AG10803 (cell line): Measurements from ENCODE around the gene HIPK1.

Experiments used
- DNase-seq: peaks from one replicate; pipeline ENCODE4 v3.0.0; 2010; ENCODE audit warnings: low read depth
- H3K4me3 ChIP-seq: 2 replicates; pipeline ENCODE4 v1.5.1; 2011; ENCODE audit warnings: mild to moderate bottlenecking, low read length, control low read depth
- CTCF ChIP-seq: conservative IDR thresholded peaks from 2 replicates; pipeline ENCODE4 v1.5.1; 2011; ENCODE audit warnings: mild to moderate bottlenecking, low read length, control low read depth, inconsistent platforms

Gene HIPK1

GRCh38 chr1:113990961-113991360 lies 61.8 kb downstream of the HIPK1 start:
- DNase-seq: no peak
- TF ChIP-seq CTCF: no peak

DNA sequence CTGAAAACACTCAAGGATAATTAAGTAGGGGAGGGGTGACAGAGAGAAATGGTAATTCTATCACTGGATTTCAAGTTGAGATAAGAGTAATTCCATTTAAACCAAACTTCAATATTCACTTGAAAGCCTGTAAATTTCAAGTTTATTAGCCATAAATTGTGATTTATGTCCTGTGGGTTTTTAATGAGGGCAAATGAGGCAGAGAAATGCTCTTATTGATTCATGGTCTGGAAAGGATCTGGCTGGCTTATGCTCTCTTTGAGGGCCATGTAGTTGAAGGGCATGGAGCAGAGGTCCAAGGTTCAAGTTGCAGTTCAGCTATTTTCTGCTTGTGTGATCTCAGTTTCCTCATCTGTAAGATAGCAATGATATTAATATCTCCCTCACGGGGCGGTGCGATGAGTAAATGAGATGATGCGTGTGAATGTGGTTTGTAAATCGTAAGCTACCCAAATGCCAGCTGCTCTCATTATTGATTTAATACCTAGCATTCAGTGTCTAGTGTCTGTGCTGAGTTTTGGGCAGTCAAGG lies 62.4 kb downstream of the HIPK1 start:
- no peak overlapping the region for H3K4me3 ChIP-seq
- no peak for TF ChIP-seq CTCF
- DNase-seq: no peak

More at GRCh38 chr1:113990961-113991360, 61.8 kb downstream of the HIPK1 start:
- H3K4me3 ChIP-seq: no peak overlapping the region

DNA sequence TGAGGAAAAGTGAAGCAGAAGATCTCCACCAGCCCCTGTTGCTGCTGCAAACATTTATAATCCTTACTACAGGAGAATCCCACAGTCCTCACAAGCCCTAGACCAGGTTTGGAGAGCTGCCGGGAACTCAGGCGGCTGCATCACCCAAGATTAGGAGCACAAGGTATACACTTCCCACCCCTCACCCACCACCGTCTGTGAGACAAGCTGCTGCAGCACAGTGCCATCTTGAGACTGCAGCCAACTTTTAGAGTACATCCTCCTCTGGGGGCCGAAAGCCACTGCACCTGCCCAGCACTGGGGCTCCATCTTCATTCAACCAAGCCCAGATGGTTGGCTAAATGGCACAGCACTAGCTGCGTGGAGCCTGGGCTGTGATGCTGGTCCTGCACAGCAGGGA lies 63.9 kb downstream of the HIPK1 start:
- no peak for DNase-seq
- no peak for TF ChIP-seq CTCF
- H3K4me3 ChIP-seq: no peak overlapping the region

- TF ChIP-seq CTCF: no peak
- H3K4me3 ChIP-seq: no peak overlapping the region
- no peak for DNase-seq
Observed at GRCh38 chr1:113993766-113994165, 64.6 kb downstream of the HIPK1 start.

GRCh38 chr1:113995382-113995781 lies 66.3 kb downstream of the HIPK1 start:
- H3K4me3 ChIP-seq: no peak overlapping the region
- no peak for DNase-seq
- no peak for TF ChIP-seq CTCF

- H3K4me3 ChIP-seq: no peak overlapping the region
- no peak for TF ChIP-seq CTCF
- peak; percentile 76 for DNase-seq
Observed at GRCh38 chr1:113998361-113998760, 69.2 kb downstream of the HIPK1 start.

DNA sequence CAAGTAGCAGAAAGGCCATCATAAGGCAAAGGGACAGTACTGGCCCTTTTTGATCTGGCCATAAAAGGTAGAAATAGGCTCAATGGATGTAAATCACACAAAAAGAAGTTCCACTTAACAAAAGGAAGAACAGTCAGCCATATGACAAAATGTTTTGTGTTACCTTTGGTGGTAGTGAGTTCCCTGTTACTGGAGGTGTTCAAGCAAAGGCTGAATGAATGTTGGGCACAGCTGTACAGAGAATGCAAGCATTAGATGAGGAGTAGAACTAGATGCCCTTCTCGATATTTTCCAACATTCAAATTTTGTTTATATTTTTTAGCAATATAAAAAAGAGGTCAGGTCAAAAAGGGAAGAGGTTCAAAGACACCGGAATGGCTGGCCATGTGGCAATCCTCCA lies 70.1 kb downstream of the HIPK1 start:
- TF ChIP-seq CTCF: no peak
- DNase-seq: no peak

More for the DNA sequence above, 70.1 kb downstream of the HIPK1 start:
- H3K4me3 ChIP-seq: no peak overlapping the region
